ENCODE measurements around the gene ZNF516.

Gene ZNF516

GRCh38 chr18:76384861-76385680 lies 110.0 kb downstream of the ZNF516 start:
- DNase-seq = no peak

- DNase-seq = no peak
Observed at GRCh38 chr18:76384114-76384790, 110.8 kb downstream of the ZNF516 start.

- DNase-seq = no peak
Observed at GRCh38 chr18:76383636-76384035, 111.4 kb downstream of the ZNF516 start.

GRCh38 chr18:76382275-76382674 lies 112.8 kb downstream of the ZNF516 start:
- DNase-seq = no peak

- no peak for DNase-seq
Observed at GRCh38 chr18:76380791-76381405, 114.1 kb downstream of the ZNF516 start.

- DNase-seq = no peak
Observed at GRCh38 chr18:76380127-76380729, 114.8 kb downstream of the ZNF516 start.

- no peak for DNase-seq
Observed at GRCh38 chr18:76379226-76380126, 115.6 kb downstream of the ZNF516 start.

GRCh38 chr18:76378526-76379215 lies 116.4 kb downstream of the ZNF516 start:
- no peak for DNase-seq

GRCh38 chr18:76377359-76377756 lies 117.7 kb downstream of the ZNF516 start:
- DNase-seq = no peak

GRCh38 chr18:76376668-76377358 lies 118.2 kb downstream of the ZNF516 start:
- DNase-seq = no peak

- DNase-seq = no peak
Observed at GRCh38 chr18:76376225-76376624, 118.8 kb downstream of the ZNF516 start.

GRCh38 chr18:76374330-76375281 lies 120.4 kb downstream of the ZNF516 start:
- DNase-seq = no peak

GRCh38 chr18:76373297-76373696 lies 121.7 kb downstream of the ZNF516 start:
- no peak for DNase-seq

GRCh38 chr18:76371301-76372203 lies 123.5 kb downstream of the ZNF516 start:
- DNase-seq = no peak

GRCh38 chr18:76370686-76371085 lies 124.4 kb downstream of the ZNF516 start:
- DNase-seq = no peak

GRCh38 chr18:76370201-76370600 lies 124.8 kb downstream of the ZNF516 start:
- no peak for DNase-seq

GRCh38 chr18:76369791-76370190 lies 125.3 kb downstream of the ZNF516 start:
- no peak for DNase-seq
